Endothelial cell of umbilical vein (primary cell): ENCODE results near the gene CHMP6. TPM values are rescaled to one million over a fixed set of nuclear protein-coding genes. Genes with fewer than 3 reads are reported as not detected.

Source experiments
- BruUV-seq: library from RNA; stranded (reverse); fragments of 400-500 nt; replicated peaks from 2 replicates; lab custom pipeline; 2021; lab: Mats Ljungman, UMichigan
- CTCF ChIA-PET: fragments of 300-600, 350-600 bp; sonication (Branson Sonifier 250); formaldehyde crosslinking; loops from one replicate; lab custom pipeline; 2021; ENCODE audit warnings: antibody characterized with exemption, inconsistent platforms; lab: Charles Lee
- POLR2A ChIA-PET: fragments of 300-600, 350-600 bp; sonication (Branson Sonifier 250); formaldehyde crosslinking; loops from one replicate; lab custom pipeline; 2021; ENCODE audit warnings: antibody characterized with exemption, inconsistent platforms; lab: Charles Lee
- DNase-seq: peaks from one replicate; pipeline ENCODE4 v3.0.0-alpha.2; 2011; ENCODE audit warnings: low read depth, low spot score
- FAIRE-seq: peaks from 2 replicates; lab custom pipeline; 2011; peaks lifted over from hg19 to GRCh38; lab: Jason Lieb, UNC
- H2AFZ ChIP-seq: 2 replicates; pipeline ENCODE4 v1.6.0; 2012; ENCODE audit warnings: low read depth, low read length, control low read depth, inconsistent platforms
- H3K27ac ChIP-seq: 2 replicates; pipeline ENCODE4 v1.5.1; 2011; ENCODE audit warnings: low read depth, mild to moderate bottlenecking, control low read depth, low read length, moderate library complexity; ENCODE audit not compliant: insufficient read depth
- H3K27me3 ChIP-seq, 2 experiments: 2 replicates each; pipeline versions ENCODE4 v1.6.0 to v1.6.1; 2011; ENCODE audit warnings: low read length in 2 of 2, mixed read lengths in 1 of 2; ENCODE audit not compliant: control insufficient read depth in 2 of 2, insufficient read depth in 2 of 2
- H3K36me3 ChIP-seq, 2 experiments: 2 replicates in 1 of 2; 3 replicates in 1 of 2; pipeline ENCODE4 v1.5.1; 2011; ENCODE audit warnings: low read length in 2 of 2, mild to moderate bottlenecking in 1 of 2, moderate library complexity in 1 of 2; ENCODE audit not compliant: control insufficient read depth in 2 of 2, insufficient read depth in 2 of 2; ENCODE audit errors: extremely low read depth in 1 of 2
- H3K4me1 ChIP-seq: 3 replicates; pipeline ENCODE4 v1.5.1; 2011; ENCODE audit warnings: mild to moderate bottlenecking, low read length; ENCODE audit not compliant: control insufficient read depth, insufficient read depth; ENCODE audit errors: extremely low read depth
- H3K4me2 ChIP-seq: 2 replicates; pipeline ENCODE4 v1.6.1; 2011; ENCODE audit warnings: low read length, control low read depth, mixed read lengths; ENCODE audit not compliant: insufficient read depth
- H3K4me3 ChIP-seq, 3 experiments: fragments of 200-600 bp in 1 of 3; sonication (generic), shearing (Covaris generic) in 1 of 3; replicated peaks in 1 of 3; 2 replicates each; pipeline ENCODE4 v1.5.1; 2011 to 2016; ENCODE audit warnings: control low read depth in 3 of 3, low read length in 3 of 3, mild to moderate bottlenecking in 2 of 3, inconsistent platforms in 1 of 3, low read depth in 1 of 3, moderate library complexity in 1 of 3; ENCODE audit not compliant: insufficient read depth in 1 of 3
- H3K79me2 ChIP-seq: 2 replicates; pipeline ENCODE4 v1.6.0; 2012; ENCODE audit warnings: low read length, inconsistent platforms; ENCODE audit not compliant: control insufficient read depth, insufficient read depth
- H3K9ac ChIP-seq: replicated peaks from 2 replicates; pipeline ENCODE3; 2011; ENCODE audit warnings: low read length, control low read depth; ENCODE audit not compliant: insufficient read depth; ENCODE audit errors: extremely low read depth
- H3K9me1 ChIP-seq: replicated peaks from 3 replicates; pipeline ENCODE4 v1.6.0; 2011; ENCODE audit warnings: mild to moderate bottlenecking, low read length; ENCODE audit not compliant: control insufficient read depth, insufficient read depth; ENCODE audit errors: extremely low read depth
- H3K9me3 ChIP-seq: replicated peaks from 2 replicates; pipeline ENCODE4 v1.5.1; 2012; ENCODE audit warnings: low read length, inconsistent platforms; ENCODE audit not compliant: control insufficient read depth, insufficient read depth
- H4K20me1 ChIP-seq: replicated peaks from 2 replicates; pipeline ENCODE3; 2011; ENCODE audit warnings: mild to moderate bottlenecking, low read length; ENCODE audit not compliant: control insufficient read depth, insufficient read depth; ENCODE audit errors: extremely low read depth
- CTCF ChIP-seq, 2 donors: IDR thresholded peaks; 1 replicate in 1 of 2; 2 replicates in 1 of 2; pipeline ENCODE4 v1.5.1; 2011; ENCODE audit warnings: low read length in 2 of 2, mild to moderate bottlenecking in 2 of 2, moderate library complexity in 2 of 2, control low read depth in 1 of 2, inconsistent platforms in 1 of 2, low read depth in 1 of 2; ENCODE audit not compliant: insufficient read depth in 1 of 2; ENCODE audit errors: extremely low read depth in 1 of 2
- EZH2 ChIP-seq: IDR thresholded peaks from 2 replicates; pipeline ENCODE4 v1.6.1; 2012; ENCODE audit warnings: borderline replicate concordance, low read depth, mild to moderate bottlenecking, moderate library complexity, low read length, inconsistent platforms; ENCODE audit not compliant: severe bottlenecking
- FOS ChIP-seq: IDR thresholded peaks from 2 replicates; pipeline ENCODE4 v1.6.1; 2011; ENCODE audit warnings: mild to moderate bottlenecking, low read length, moderate library complexity, borderline replicate concordance; ENCODE audit not compliant: insufficient read depth
- GATA2 ChIP-seq: IDR thresholded peaks from 2 replicates; pipeline ENCODE4 v1.7.0; 2011; ENCODE audit warnings: low read depth, mild to moderate bottlenecking, moderate library complexity, mixed read lengths, low read length; ENCODE audit not compliant: insufficient read length, insufficient read depth
- JUN ChIP-seq: IDR thresholded peaks from 2 replicates; pipeline ENCODE4 v1.6.1; 2011; ENCODE audit warnings: borderline replicate concordance, low read depth; ENCODE audit not compliant: insufficient read length, insufficient read depth
- MAX ChIP-seq: IDR thresholded peaks from 2 replicates; pipeline ENCODE4 v1.6.1; 2011; ENCODE audit not compliant: insufficient read depth, insufficient read length
- MYC ChIP-seq: IDR thresholded peaks from one replicate; pipeline ENCODE4 v1.6.1; 2011; ENCODE audit warnings: mild to moderate bottlenecking, low read depth, low read length
- POLR2AphosphoS5 ChIP-seq: IDR thresholded peaks from 2 replicates; pipeline ENCODE4 v1.6.1; 2012; ENCODE audit warnings: low read depth, mild to moderate bottlenecking, control low read depth, low read length, moderate library complexity; ENCODE audit not compliant: insufficient read depth
- dilution Hi-C: fragments of 300-500 bp; cut with MboI; formaldehyde crosslinking; loops from one replicate; pipeline ENCODE4 v1.15.0; 2019; ENCODE audit warnings: low sequenced_read_pairs; ENCODE audit not compliant: extremely low pct_ligation_motif_present
- intact Hi-C: fragments of 100-400 bp; cut with micrococcal nuclease; formaldehyde crosslinking; loops from one replicate; pipeline ENCODE4 v1.10.0; 2022
- polyA plus RNA-seq, 4 experiments: library from polyadenylated mRNA; depleted of rRNA in 3 of 4; stranded (reverse) in 3 of 4; unstranded in 1 of 4; fragments of >200 nt; gene quantifications; 2 replicates each; pipeline versions ENCODE4 v1.2.1 to v1.2.3, GENCODE V29; 2011 to 2012; ENCODE audit warnings: missing spikeins in 1 of 4
- total RNA-seq: library from RNA; stranded (reverse); gene quantifications from 2 replicates; pipeline ENCODE4 v1.2.3, GENCODE V29; 2021

Gene CHMP6
- total and polyA plus RNA-seq, 2 donors (not counting 3 experiments of a cell fraction or from before 2014, with no cell fraction given) = 42.5 to 48.5 TPM

GRCh38 chr17:80964859-80965580 is 26.6 kb upstream of the CHMP6 start:
- no peak overlapping the region for H2AFZ ChIP-seq
- H3K27ac ChIP-seq = no peak overlapping the region
- POLR2A ChIA-PET = no interaction called here
- no peaks in the 10 kb centered on the region for H3K27me3 ChIP-seq
- no peaks in the 10 kb centered on the region for H3K79me2 ChIP-seq
- H3K4me3 ChIP-seq = no peak overlapping the region
- BruUV-seq = no TSS peak
- dilution Hi-C loops (no loop called here), intact Hi-C loops (no loop called here)
- DNase-seq = no peak
- H3K9ac ChIP-seq = no peak overlapping the region
- CTCF ChIA-PET = interaction anchor here (1.2 kb wide), 1 partner anchor 37 kb away, joined by 3 read pairs; no protein-coding TSS in a partner anchor
- H3K4me1 ChIP-seq = no peaks in the 10 kb centered on the region
- no peaks in the 10 kb centered on the region for H3K36me3 ChIP-seq
- no peaks in the 10 kb centered on the region for H4K20me1 ChIP-seq
- no peak for FAIRE-seq
- TF ChIP-seq MYC (no peak), MAX (no peak), JUN (no peak), POLR2AphosphoS5 (no peak), EZH2 (no peak), CTCF (IDR thresholded peaks at IDR 0.05; ENCODE audit: extremely low read depth in 1 of 2, insufficient read depth in 1 of 2, low read depth in 1 of 2, low read length in 2 of 2) (no peak), FOS (no peak), GATA2 (no peak)
- H3K9me3 ChIP-seq = no peaks in the 10 kb centered on the region
- H3K4me2 ChIP-seq = no peak overlapping the region
- H3K9me1 ChIP-seq = no peaks in the 10 kb centered on the region
